HG03064 (cell line): Measurements from ENCODE around the gene EHBP1.
"Not testable (repeated sequence)": the region's sequence is repeated elsewhere in the genome, so short reads cannot be mapped to it uniquely, and the experiment has no call there.

ENCODE experiments used
- ATAC-seq: cut with Tn5 transposase; IDR thresholded peaks from one replicate; pipeline ENCODE4 v1.9.1; 2021; ENCODE audit warnings: low read depth; ENCODE audit not compliant: unreplicated experiment

The EHBP1 gene

DNA sequence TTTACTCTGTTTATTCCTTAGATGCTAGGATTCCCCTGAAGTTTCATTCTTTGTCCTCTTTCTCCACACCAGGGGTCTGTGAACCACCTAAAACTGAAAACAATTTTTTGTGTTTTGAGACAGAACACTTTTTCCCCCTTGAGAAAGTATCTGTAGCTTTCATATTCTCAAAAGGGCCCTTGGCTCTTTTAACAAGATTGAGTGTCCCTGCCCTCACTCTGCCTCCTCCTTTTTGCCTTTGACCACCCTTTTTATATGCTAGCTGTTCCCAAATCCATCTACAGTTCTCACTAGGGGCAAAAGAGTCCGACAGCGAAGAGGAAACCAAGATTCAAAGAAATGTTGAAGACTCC lies 883 bp upstream of the EHBP1 start:
- no peak for ATAC-seq

GRCh38 chr2:62705859-62706720 lies 577 bp downstream of the EHBP1 start:
- ATAC-seq: peak; percentile 3

GRCh38 chr2:62706721-62707521 lies 1.4 kb downstream of the EHBP1 start:
- ATAC-seq: no peak

GRCh38 chr2:62708751-62709150 lies 3.2 kb downstream of the EHBP1 start:
- ATAC-seq: no peak

DNA sequence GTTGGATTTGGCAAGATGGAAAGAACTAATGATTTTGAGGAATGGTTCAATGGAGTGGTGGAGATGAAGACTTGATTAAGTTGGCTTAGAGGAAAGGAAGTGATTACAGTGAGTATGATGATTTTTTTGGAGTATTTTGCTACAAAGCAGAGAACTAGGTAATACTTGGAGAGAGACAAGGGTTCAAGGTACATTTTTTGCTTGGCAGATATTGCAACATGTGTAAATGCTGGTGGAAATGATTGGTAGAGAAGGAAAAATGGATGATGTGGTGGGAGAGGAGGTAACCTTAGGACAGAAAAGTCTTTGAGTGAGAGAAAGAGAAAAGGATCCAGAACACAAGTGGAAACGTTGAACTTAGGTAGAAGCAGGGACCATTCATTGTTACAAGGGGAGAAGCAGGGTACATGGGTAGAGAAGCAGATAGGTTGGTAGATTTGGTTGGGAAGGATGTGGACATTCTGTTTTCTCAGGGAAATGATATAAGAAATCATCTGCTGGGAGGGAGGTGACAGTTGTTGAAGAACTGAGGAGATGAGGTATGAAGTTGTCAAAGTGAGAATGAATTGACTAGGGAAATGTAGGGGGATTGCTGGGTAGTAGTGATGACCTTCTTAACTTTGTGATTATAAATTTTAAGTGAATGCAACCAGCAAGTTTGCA lies 6.5 kb downstream of the EHBP1 start:
- ATAC-seq: no peak

- ATAC-seq: not testable (repeated sequence)
These were observed 7.7 kb downstream of the EHBP1 start for GRCh38 chr2:62713196-62713595.

- no peak for ATAC-seq
These were observed 8.3 kb downstream of the EHBP1 start for GRCh38 chr2:62713837-62714236.

DNA sequence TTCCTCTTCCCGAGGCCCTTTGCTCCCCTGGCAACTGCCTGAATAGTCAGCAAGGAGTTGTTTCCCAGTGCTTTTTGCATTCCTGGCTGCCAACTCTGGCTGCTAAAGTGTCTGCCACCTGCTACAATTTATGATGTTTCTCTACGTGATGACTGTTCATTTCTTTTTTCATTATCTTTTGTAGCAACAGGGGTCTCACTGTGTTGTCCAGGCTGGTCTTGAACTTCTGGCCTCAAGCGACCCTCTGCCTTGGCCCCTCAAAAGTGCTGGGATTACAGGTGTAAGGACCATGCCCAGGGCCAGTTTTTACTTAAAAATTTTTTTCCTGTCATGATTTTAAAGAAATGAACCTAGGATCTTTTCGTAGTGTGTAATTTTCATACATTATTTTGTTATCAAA lies 11.3 kb downstream of the EHBP1 start:
- ATAC-seq: no peak

- ATAC-seq: no peak
These were observed 12.1 kb downstream of the EHBP1 start for GRCh38 chr2:62717503-62718081.

- ATAC-seq: no peak
These were observed 12.8 kb downstream of the EHBP1 start for GRCh38 chr2:62718225-62718822.

- ATAC-seq: no peak
These were observed 14.2 kb downstream of the EHBP1 start for GRCh38 chr2:62719757-62720156.

DNA sequence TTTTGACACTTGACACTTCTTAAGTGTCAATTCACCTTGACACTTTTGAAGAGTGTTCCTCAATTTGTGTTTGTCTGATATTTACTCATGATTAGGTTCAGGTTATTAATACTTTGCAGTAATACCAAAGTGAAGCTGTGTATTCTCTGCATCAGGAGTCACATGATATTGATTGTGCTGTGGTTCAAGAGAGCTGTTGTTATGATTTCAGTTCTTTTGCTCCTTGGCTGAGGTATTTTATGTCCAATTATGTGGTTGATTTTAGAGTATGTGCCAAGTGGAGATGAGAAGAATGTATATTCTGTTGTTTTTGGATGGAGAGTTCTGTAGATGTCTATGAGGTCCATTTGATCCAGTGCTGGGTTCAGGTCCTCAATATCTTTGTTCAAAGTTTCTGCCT lies 17.2 kb downstream of the EHBP1 start:
- ATAC-seq: no peak

- no peak for ATAC-seq
These were observed 17.7 kb downstream of the EHBP1 start for GRCh38 chr2:62723253-62723652.

- ATAC-seq: no peak
These were observed 18.6 kb downstream of the EHBP1 start for GRCh38 chr2:62724106-62724505.

- no peak for ATAC-seq
These were observed 19.6 kb downstream of the EHBP1 start for GRCh38 chr2:62724886-62725711.

GRCh38 chr2:62725712-62726055 lies 20.2 kb downstream of the EHBP1 start:
- ATAC-seq: no peak

GRCh38 chr2:62727259-62727867 lies 21.9 kb downstream of the EHBP1 start:
- no peak for ATAC-seq

DNA sequence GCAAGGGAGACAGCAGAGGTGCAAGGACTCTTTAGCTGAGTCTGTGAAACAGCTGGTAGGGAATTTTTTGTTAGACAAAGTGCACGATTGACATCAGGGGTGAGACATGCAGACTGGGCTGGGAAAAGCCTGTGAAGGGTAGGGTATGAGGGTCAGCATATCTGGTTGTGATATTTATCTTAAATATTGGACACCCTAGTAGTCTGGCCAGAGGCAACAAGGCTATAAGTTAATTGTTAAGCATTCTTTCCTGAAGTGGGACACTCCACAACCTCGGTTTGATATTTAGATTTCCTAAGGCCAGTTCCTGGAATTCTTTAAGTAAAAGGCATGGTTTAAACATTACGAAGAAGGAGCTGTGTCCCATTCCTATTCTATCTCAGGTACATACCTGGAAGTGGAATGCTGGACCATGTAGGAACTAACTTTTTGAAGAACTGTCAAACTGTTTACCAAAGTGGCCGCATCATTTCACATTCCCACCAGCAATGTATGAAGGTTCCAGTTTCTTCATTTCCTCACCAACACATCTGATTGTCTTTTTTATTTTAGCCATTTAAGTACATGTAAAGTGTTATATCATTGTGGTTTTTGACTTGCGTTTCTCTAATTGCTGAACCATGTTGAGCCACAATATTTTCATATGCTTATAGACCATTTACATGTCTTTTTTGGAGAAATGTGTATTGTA lies 22.5 kb downstream of the EHBP1 start:
- ATAC-seq: no peak

GRCh38 chr2:62731275-62731674 lies 25.8 kb downstream of the EHBP1 start:
- no peak for ATAC-seq
